Activated CD4-positive, alpha-beta T cell treated with anti-CD3 and anti-CD28 coated beads for 48 hours (primary cell): ENCODE results near the gene ENTR1.

Experiments used
- DNase-seq: peaks from one replicate; pipeline ENCODE4 v3.0.0-alpha.2; 2020

The ENTR1 gene, protein sequence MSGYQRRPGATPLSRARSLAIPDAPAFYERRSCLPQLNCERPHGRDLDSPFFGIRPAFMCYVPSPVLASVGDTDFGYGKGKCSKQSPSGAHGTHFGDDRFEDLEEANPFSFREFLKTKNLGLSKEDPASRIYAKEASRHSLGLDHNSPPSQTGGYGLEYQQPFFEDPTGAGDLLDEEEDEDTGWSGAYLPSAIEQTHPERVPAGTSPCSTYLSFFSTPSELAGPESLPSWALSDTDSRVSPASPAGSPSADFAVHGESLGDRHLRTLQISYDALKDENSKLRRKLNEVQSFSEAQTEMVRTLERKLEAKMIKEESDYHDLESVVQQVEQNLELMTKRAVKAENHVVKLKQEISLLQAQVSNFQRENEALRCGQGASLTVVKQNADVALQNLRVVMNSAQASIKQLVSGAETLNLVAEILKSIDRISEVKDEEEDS

DNA sequence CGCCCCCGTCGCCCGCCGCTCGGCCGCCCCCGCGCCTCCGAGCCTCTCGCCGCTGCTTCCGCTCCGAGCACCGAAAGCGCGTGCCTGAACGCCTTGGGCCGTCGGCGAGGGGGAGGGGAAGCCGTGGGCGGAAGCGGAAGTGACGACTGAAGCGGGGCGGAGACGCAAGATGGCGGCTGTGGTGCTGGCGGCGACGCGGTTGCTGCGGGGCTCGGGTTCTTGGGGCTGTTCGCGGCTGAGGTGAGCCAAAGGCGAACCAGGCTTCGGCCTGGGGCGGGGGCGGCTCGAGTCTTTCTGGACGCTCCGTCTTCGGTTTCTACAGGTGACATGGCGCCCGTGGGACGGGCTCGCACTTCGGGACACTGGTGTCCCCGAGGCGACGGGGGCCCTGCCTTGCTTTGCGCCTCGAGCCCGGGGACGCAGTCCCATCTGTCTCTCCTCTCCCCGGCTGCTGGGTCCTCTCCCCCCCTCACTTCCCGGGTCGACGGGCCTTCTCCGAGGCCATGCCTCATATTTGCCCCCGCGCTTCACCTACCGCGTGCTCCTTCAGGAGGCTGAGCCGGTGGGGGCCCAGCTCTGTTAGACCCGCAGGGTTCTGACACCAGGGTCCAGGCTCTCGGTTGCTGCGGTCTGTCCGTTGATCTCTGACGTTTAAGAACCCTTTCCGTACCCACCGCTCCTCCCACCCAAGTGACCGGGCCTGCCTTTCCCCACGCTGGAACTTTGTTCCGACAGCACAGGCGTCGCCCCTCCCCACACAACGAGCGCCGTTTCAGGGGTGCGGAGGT, at the start of gene ENTR1, which contains the start of gene PMPCA:
Gene ENTR1 (minus strand): TSS at position 115 of the 788 bp plus-strand sequence. CDS start 217 bp downstream, outside the sequence.
Gene PMPCA (plus strand): TSS at position 159 of the 788 bp plus-strand sequence. CDS start 11 bp downstream, at position 170.
- peak; percentile 98 for DNase-seq

DNA sequence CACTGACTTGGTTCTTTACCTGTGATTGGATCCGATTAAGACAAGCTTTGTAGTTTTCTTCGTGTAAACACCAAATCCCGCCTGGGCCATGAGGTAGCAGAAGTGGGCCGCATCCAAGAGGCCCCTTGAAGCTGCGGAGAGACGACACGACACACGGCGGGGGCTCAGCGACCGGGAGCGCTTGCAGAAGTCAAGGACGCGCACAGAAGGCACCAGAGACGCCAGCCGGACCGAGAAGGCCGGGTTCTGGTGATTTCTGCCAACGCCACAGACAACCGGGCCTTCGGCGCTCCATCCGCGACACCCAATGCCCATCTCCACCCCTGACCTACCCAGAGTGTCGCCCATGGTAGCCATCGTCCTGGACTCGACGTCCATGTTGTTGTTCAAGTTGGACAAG, 49.0 kb upstream of the ENTR1 start:
- DNase-seq, result no peak

DNA sequence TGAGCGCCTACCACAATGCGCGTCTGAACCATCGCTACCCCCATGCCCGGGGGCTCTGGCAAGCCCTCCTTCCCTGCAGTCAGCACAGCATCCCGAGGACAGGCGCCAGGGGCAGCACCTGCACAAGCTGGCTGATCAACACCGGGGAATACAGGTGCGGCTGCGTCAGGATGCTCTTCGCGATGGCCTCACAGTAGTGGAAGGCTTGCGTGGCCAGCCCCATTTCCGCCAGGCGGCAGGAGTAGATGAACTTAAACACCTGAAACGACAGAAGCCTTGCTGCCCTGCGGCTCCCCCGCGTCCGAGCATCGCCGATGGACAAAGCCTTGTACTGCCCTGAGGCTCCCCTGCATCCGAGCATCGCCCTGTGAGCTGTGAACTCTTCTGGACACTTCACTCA, 46.9 kb upstream of the ENTR1 start:
- DNase-seq, result no peak

DNA sequence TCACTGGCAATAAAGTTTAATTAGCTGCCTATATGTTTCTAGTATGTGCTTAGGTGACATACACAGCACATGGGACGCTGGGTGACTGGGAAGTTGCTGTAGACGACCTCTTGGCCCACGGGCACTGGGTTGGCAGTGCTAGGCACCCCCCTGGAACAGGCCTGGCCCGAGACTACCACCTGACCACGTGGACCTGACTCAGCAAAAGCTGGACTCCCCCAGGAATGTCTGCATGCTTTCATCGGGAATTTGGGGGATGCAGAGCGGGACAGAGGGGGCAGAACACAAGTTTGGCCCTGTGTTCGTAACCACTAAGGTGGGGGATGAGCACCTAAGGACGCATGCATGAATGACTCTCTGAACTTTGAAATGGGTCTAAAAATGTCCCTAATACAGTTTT, 45.8 kb upstream of the ENTR1 start:
- no peak for DNase-seq

DNA sequence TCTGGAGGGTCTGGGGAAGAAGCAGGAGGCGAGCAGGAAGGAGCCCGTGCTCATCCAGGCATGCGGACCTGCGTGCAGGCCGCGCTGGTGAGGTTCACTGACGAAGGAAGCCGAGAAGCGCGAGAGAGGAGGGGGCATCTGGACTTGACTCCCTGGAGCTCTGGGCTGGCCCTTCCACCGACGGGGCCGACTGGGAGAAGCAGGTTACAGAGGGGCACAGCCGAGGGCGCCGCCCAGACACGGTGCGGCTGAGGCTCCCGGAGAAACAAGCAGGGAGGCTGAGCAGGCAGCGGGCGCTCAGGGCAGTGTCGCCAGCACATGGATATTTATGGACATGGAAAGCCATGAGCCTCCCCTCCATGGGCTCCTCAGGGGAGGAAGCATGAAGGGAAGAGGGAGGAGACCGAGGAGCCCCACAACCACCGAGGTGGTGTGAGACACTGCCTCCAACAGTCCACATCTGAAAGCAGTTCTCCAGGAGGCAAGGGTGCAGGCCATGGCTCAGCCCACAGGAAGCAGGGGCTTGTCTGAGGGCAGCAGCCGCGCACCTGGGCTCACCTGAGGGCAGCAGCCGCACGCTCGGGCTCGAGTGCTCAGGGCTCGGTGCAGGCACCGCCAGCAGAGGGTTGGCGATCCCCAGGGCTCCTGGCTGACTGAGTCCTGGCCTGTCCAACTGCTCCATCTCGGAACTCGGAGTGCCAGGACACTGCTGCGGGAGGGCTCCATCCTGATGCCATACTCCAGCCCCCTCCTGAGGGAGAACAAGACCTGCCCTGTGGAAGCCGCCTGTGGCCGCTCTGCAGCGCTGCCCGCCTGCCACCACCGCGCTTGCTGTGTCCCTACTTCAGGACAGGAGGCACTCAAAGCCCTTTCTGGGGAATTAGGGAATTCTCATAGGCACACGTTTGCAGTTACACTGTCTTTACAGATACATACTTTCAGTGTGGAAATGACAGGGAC, 44.9 kb upstream of the ENTR1 start:
- no peak for DNase-seq

DNA sequence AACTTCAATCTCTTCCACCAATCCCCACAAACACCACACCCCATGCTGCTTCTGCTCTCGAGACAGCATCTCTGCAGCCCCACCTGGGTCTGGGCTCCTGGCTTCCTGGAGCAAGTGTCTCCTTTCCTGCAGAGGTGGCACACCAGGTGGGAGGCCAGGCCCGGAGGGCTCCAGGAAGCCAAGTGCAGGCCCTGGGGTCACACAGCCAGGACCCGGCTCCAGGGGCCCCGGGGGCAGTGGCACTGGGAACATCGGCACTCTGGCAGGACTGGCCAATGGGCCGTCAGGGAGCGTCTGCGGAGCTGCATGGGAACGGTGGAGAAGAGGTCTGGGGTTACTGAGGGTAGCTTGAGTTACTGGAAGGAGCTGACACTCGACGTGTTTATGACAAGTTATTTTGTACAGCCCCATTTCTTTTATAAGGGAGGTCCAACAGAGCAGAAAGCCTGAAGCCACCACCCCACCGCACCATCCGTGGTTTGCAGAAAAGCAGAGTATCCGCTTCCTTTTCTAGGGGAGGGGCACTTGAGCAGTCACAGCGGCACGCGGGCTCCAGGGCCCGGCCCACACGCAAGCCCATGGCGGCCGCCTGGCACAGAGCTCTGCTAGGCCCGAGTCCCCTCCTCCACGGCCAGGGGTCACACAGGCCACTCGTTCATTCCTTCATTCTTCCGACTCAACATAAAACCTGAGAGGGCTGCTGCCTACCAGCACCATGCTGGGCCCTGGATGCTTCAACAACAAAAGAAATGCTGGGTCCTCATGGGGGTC, 43.8 kb upstream of the ENTR1 start:
- no peak for DNase-seq

DNA sequence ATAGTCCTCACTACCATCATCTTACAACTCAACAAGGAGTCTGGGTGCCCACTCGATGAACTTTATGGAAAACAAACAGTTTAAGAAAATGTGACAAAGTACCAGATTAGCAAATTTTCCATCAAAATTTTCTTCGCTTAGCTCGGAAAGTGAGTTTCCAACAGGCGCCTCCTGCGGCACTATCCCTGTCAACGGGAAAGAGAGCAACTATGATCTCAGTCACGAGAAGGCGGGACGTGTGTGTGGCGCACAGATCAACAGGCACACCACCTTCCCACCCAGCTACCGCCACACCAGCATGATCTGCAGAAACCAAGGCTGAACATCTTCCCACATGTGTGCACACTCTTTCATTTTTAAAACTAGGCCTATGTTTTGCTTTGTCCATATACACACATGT, 42.9 kb upstream of the ENTR1 start:
- DNase-seq, result no peak

DNA sequence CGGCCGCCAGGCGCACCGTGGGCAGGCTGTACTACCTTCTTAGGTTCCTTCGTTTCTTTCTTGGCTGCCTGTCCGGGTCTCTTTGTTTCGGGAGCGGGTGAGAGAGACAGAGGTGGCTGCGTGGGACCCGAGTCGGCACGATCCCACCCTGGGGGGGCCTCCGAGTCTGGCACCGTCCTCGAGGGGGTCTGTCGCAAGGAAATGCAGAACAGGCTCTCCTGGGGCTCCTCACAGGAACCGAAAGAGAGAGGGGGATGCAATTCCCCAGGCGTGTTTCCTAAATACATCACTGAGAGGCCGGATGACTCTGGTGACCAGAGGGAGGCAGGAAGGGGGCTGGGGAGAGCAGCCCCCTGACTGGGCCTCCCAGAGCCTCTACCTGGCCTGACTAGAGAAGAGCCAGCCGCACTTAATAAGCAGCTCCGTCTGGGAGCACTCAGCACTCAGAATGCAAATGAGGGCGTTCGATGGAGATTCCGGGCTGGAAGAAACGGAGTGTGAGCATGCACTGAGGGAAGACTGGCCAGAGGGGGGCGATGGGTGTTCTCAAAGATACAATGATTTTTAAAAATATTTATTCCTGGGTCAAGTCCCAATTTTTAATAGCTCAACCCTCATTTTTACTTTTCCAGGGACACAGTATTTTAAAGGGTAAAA, 40.9 kb upstream of the ENTR1 start:
- no peak for DNase-seq

DNA sequence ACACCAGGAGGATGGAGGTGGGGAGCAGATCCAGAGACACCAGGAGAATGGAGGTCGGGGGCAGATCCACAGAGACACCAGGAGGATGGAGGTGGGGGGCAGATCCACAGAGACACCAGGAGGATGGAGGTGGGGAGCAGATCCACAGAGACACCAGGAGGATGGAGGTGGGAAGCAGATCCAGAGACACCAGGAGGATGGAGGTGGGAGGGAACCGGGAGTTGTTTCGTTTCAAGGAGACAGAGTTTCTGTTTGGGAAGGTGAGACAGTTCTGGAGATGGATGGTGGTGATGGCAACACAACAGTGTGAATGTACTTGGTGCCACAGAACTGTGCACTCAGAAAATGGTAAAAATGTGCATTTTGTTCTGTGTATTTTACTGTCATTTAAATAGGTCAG, 38.2 kb upstream of the ENTR1 start:
- no peak for DNase-seq

DNA sequence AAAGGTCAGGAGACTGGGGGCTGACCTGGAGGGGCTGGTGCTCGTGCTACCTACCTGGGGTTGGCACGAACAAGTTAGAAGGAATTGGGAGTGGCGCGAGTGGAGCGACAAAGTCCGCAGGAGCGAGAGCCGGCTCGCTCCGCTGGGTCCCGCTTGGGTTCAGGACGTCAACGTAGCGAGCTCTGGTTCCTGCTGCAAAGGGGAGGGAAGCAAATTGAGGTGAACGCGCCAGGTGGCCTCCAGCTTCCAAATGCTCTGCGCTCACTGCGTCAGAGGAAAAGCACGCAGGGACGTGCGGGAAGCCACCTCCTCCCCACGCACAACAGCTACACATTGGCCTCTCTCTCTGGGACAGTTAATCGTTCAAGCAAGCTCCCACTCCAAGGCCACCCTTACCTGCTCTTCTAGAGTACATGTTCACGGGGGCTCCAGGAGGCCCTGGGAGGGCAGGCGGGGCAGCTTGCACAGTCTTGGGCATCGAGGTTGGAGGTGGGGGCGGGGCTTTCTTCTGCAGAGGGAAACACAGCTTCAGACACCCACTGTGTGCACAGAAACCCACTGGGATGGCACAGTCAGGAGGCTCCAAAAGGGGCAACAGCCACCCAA, 36.9 kb upstream of the ENTR1 start:
- no peak for DNase-seq

DNA sequence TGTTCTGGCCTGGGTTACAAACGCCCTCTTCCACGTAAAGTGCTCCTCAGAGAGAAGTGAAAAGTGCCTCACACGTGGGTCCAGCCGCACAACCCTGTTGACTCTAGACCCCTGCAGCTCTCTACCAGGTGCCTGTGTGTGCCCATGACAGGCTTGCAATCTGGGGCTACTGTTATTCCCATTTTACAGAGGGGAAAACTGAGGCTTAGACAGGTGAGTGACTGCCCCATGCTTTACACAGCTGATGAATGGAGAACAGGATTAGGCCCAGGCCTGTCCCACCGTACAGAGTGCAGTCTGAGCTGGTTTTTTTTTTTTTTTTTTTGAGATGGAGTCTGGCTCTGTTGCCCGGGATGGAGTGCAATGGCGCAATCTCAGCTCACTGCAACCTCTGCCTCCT, 35.4 kb upstream of the ENTR1 start:
- no peak for DNase-seq

DNA sequence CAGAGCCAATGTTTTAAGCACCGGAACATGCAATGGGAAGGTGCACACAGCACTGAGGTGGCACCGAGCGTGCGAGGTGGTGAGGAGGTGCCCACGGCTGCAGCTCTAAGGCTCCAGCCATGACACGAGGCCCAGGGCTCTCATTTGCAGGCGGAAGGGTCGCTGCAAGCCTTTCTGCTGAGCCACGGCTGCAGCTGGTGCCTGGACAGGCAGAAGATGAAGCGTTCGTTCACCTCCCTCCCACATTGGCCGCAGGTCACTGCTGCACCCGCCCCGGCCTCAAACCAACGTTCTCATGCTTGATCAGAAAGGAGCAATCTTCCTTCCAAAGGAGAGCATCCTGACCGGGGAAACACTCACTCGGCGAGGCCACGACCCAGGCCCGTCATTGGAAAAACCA, 33.7 kb upstream of the ENTR1 start:
- DNase-seq, result no peak

DNA sequence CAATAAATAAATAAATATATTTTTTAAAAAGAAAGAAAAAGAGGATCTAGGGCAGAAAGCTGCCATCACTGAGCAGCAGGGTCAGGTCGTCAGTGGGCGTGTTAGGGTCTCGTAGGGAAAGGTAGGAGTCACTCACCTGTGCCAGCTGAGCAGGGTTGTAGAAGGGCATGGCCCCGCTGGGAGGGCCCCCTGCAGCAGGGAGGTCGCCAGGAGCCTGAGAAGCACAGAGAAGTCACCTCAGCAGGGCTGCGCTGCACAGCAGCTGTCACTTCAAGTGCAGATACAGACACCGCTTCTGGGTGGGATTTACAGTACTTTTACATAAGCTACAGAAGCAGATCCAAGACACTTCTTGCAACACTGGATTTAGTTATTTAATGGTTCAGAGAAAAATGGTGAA, 33.3 kb upstream of the ENTR1 start:
- no peak for DNase-seq

DNA sequence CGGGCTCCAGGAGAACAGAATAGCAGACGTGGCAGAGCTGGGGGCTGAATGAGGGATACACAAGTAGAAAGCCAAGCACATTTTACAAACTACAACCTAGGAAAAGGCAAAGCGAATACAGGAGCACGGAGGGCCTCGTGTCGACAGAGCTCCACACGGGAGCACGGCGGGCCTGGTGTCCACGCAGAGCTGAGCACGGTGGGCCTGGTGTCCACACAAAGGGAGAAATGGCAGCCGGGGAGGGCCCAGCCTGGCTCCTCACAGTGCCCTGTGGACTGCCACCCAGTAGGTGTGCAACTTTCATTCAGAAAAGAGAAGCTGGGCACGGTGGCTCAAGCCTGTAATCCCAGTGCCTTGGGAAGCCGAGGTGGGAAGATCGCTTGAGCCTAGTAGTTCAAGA, 32.7 kb upstream of the ENTR1 start:
- no peak for DNase-seq

DNA sequence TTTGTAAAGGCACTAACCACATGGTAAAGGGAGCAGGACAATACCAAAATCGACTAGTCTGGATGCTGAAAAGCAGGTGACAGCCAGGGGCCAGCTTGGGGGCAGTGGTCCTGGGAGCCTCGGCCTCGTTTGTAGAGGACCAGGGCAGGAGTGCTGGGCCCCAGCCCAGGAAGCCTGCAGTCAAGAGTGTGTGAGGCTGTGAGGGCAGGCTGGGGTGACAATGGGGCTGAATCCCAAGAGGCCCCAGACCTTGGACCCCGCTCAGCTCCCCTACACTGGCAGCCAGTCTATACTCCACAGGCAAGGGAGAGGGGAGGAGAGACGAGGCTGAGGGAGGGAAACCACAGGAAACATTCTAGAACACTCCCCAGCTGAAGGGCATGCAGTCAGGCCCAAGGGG, 31.9 kb upstream of the ENTR1 start:
- no peak for DNase-seq

DNA sequence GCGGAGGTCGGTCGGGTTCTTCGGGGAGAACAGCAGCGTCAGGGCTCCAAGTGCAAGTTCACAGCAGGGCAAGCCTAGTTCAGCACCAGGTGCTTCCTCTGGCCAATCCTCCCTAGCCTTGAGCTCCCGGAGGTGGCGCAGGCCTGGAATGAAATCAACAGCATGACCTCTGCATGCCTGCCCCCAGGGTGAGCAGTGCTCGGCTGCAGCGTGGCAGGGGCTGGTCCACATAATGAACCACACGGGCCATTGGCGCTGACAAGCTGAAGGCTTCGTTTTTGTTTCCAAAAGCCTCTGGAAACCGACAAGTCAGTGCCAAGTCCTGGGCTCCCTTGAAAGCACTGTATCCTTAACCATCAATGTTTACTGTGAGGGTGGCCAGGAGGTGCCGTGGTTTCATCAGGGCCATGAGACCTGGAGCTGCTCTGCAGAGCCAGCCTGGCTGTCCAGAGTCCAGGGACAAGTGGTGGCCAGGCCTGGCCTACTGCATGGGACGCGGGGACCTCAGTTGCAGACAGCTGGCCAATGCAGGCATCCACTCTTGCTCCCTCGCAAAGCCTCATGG, 31.3 kb upstream of the ENTR1 start:
- no peak for DNase-seq

DNA sequence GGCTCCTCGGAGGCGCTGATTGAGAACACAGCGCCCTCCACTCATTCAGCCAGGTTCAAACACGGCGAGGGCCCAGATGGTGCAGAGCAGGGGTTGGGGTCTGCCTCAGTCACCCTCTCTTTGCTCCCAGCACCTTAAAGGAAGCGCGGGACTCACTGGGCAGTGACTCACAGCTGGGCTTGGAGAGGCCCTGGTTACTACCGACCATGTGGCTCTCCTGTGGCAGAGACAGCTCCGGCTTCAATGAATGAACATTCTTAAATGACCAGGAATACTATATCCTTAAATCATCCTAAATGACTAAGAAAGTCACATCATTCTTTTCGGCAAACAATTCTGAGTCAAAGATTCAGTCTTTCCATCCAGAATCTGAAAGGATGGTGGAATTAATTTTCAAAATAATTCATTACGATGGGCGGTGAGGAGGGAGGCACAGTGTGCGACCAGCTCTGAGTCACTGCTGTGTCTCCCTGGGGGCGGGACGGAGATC, 30.8 kb upstream of the ENTR1 start:
- DNase-seq, result no peak

DNA sequence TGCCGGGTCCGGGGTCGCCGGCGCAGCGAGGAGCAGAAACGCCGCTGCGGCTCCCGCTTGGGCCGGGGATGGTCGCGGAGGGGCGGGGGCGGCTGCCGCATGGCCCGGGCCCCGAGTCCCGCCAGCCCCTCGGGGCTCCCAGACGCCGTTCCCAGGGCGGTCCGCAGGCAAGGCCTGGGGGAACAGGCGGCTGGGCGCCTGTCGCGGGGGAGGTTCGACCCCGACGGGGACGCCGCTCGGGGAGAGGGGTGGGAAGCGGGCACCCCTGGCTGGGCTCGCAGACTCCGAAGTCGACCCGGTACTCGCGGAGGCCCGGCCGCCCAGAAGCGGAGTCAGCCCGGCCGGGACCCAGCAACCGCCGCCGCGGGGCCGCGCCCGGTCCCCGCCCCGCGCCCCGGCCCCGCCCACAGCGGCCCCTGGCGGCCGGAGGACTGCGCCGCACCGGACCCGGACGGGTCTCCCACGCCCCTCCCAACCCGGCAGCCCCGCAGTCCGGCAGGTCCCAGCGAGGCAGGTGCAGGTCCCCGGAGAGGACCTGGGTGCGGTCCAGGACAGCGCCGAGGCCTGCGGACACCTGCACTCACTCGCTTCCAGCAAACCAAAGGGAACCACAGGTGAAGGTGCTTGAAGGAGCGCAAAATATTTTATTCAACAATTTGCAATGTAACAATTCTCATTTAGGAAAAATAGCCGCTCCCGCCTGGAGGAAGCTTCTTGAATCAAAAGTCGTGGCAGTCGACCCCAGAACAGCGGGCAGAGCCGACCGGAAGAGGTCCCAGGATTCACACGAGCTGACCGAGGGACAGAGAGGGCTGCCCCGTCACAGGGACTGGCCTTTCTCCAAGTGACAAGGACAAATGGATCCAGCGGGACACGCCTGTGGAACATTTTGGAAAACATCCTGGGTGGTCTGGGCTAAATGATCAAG, 29.3 kb upstream of the ENTR1 start, which contains the start of gene INPP5E:
Gene INPP5E (minus strand): TSS at position 365 of the 928 bp plus-strand sequence. CDS start 426 bp downstream, outside the sequence.
- DNase-seq, result peak; percentile 86
